Measurements from ENCODE around the gene SLC27A3.

Gene SLC27A3

DNA sequence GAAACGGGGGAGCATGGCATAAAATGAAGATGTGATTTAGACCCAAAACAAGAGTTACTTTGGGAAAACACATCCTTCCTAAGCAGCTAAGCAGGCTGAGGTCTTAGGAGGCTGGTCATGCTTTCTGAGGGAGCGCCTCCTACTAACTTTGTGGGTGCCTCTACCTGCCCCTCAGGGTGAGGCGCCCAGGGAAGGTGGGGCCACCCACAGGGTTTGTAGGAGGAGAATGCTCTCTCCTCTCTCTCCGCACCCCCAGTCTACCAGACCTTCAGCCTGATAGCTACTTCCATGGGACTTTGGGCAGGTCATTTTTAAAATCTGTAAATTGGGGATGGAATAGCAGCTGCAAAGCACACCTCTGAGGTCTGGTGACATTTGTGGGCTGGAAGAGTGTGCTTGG is 23.8 kb downstream of the SLC27A3 start:
- DNase-seq (ENCODE audit: low spot score), result no peak

GRCh38 chr1:153799566-153800465 is 24.6 kb downstream of the SLC27A3 start:
- DNase-seq (ENCODE audit: low spot score), result no peak

- no peak for DNase-seq (ENCODE audit: low spot score)
Measured at GRCh38 chr1:153800516-153800915, 25.3 kb downstream of the SLC27A3 start.

- DNase-seq (ENCODE audit: low spot score), result no peak
Measured at GRCh38 chr1:153801028-153801625, 25.9 kb downstream of the SLC27A3 start.

GRCh38 chr1:153801786-153802697 is 26.8 kb downstream of the SLC27A3 start:
- DNase-seq (ENCODE audit: low spot score), result no peak

DNA sequence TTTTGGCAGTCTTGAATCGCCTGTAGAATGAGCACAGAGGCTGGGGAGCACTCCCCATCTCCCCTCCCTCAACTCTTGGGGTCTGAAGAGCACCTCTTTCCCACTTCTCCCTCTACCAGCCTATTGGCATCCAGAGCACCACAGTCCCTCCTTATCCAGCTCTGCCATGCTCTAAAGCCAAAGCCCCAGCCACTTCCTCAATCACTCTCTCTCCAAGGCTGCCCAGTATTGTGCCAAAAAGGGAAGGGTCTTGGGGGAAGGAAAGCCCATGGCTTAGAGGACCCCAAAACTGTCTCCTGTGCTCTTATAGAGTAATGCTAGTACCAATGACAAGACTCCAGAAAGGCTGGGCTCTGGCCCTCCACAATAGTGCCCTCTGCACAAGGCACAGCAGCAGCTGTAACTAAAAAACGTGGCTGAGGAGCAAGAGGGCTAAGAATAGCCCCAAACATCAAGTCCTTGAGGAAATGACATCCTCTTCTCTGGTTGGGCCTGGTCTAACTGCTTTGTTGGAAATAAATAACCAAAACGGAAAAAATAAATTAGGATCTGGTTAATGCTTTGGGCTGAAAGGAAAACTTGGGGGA is 28.4 kb downstream of the SLC27A3 start:
- no peak for DNase-seq (ENCODE audit: low spot score)

DNA sequence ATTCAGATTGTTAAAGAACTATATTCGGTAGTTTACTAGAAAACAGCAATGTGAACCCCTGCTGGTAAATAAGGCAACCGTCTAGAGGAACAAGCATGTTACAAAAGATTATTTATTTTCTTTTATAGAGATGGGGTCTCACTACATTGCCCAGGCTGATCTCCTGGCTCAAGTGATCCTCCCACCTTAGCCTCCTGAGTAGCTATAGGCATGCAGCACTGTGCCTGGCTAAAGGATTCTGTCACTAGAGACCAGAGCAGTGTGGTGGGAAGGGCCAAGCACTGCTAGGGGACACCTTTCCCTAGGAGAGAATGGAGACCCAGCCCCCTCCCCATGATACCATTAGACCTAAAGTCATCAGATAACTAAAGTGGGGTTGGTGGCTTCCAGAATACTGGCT is 28.9 kb downstream of the SLC27A3 start:
- DNase-seq (ENCODE audit: low spot score), result no peak

DNA sequence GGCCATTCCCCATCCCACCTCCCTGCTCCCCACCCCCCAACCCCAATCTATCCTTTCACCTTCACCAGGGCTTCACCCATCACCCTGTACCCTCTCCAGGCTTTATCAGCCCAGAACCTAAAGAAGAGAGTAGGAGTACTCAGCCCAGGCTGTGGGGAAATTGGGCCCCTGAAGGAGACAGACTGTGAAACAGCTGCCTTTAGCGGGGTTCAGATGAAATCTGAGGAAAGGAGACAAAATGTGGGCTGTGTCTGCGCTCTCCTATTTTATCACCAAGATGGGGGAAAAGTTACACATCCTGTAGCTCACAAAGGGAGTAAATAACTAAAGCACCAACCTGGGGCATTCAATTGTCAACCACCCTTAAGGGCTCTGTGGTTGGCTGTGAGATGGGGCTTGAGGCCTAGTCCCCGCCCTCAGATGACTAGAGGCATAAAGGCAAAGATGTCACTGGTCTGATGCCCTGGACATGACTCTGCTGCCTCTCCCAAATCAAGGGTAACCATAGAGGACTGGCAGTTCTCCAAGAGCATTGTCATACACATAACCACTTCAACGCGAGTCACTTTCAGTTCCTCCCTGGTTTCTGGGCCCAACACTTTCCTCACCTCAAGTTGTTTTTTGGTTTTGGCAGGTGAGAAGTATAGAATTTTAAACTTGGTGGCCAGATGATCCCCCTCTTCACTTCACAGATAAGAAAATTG is 30.0 kb downstream of the SLC27A3 start:
- DNase-seq (ENCODE audit: low spot score), result no peak

DNA sequence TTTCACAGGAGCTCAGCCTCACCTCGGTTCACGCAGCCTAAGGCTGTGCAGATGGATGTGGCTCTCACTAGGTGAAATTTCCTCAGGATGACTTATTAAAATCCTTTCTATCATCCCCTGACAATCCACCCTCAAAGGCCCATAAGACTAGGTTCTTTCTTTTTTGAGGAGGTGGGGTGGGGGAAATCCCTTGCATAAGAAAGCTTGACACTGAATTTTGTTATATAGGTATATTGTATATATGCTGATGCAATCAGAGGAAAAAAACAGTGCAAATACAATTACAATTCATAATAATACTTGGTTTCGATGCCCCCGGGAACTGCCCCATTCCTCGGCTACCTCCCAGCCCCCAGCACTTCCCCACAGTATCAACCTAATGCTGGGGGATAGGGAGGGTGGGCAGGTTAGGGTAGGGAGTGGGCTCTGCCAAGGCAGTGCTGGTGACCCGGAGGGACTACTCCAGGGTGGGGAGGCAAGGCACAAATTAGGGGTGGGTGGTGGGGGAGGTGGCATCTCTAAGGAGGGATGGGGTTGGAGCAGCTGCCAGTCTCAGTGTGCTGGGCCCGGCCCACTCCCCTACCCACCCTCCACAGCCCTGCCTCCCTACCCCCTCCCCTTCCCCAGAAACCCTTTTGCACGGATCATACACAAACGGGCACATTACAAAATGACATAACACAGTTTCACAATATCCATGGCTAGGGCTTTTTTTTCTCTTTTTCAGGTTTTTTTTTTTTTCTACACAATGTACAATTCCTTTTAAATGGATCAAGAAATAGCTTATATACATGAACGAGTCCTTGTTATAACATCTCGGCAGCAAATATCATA is 30.9 kb downstream of the SLC27A3 start:
- no peak for DNase-seq (ENCODE audit: low spot score)

- DNase-seq (ENCODE audit: low spot score), result no peak
Measured at GRCh38 chr1:153816283-153816889, 41.2 kb downstream of the SLC27A3 start.

- DNase-seq (ENCODE audit: low spot score), result no peak
Measured at GRCh38 chr1:153818876-153819275, 43.7 kb downstream of the SLC27A3 start.

DNA sequence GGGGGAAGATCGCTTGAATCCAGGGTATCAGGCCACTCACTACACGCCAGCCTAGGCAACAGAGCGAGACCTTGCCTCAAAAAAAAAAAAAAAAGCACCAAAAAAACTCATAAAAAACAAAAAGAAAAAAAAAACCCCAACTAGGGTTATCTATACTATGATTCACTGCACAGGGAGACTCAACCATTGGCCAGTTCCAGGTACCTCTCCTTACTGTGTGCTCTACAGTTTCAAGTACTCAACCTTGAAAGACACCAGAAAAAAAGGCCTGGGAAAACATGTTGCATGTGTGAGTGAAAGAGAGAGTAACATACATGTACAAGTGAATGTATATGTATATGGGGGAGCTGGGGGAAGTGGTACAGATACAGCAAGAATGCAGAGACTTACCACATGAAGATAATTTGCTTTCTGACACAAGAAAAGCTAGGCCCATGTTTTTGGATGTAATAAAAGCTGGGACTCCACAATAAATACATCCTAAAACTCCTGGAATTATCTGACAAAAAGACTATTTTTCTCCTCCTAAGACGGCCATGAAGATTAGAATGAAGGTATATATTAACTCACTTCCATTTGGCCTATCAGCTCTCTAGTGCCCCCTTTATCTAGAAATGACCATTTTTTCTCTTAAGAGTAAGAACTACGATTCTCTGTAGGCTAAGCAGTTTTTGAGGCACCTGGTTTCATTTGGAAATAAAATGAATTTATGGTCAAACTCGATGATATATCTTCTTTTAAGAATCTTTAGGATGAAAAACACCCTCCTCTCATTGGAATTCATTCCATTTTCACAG is 52.2 kb downstream of the SLC27A3 start:
- no peak for DNase-seq (ENCODE audit: low spot score)

All from iPS-NIHi11 (cell line).